Retina (tissue), 1 donor: Measurements from ENCODE around the gene THAP8.

Source experiments
- DNase-seq: peaks from one replicate; pipeline ENCODE4 v3.0.0-alpha.2; 2016

The THAP8 gene

GRCh38 chr19:36028313-36029041, 25.6 kb downstream of the THAP8 start:
- DNase-seq = no peak

DNA sequence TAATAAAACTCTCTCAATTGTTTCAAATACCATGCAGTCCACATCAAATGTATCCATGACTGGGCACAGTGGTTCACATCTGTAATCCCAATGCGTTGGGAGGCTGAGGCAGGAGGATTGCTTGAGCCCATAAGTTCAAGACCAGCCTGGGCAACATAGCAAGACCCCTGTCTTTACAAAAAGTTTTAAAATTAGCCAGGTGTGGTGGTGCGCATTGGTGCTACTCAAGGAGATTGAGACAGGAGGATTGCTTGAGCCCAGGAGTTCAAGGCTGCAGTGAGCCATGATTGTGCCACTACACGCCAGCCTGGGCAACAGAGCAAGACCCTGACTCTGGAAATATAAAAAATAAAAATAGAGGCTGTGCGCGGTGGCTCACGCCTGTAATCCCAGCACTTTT, 26.4 kb downstream of the THAP8 start:
- DNase-seq = no peak

GRCh38 chr19:36026091-36026876, 27.8 kb downstream of the THAP8 start:
- no peak for DNase-seq

DNA sequence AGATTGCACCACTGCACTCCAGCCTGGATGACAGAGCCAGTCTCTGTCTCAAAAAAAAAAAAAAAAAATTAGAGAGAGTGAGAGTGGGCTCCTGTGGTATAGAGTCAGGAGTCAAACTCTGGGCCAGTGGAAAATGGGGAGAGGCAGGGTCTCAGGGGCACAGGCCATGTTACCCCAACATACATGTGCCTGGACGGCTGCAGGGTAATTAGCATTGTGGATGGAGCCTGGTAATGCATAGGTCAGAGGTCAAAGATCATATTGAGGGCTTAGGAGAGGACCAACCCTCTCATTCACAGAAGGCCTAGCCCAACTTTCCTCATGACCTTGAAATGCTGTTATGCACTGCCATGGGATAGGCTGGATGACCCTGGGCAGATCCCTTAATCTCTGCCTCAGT, 28.5 kb downstream of the THAP8 start:
- no peak for DNase-seq

DNA sequence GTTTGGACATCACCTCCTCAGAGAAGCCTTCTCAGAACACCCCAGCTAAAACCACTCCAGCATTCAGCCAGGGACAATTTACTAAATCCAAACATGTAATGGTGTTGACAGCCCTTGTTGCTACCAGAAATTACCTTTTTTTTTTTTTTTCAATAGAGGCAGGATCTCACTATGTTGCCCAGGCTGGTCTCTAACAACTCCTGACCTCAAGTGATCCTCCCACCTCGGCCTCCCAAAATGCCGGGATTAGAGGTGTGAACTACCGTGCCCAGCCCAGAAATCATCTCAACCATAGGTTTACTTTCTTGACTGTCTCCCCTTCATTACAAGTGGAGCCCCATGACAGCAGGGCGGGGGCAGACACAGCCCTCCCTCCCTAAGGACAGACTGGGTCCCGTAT, 30.7 kb downstream of the THAP8 start:
- DNase-seq = no peak

DNA sequence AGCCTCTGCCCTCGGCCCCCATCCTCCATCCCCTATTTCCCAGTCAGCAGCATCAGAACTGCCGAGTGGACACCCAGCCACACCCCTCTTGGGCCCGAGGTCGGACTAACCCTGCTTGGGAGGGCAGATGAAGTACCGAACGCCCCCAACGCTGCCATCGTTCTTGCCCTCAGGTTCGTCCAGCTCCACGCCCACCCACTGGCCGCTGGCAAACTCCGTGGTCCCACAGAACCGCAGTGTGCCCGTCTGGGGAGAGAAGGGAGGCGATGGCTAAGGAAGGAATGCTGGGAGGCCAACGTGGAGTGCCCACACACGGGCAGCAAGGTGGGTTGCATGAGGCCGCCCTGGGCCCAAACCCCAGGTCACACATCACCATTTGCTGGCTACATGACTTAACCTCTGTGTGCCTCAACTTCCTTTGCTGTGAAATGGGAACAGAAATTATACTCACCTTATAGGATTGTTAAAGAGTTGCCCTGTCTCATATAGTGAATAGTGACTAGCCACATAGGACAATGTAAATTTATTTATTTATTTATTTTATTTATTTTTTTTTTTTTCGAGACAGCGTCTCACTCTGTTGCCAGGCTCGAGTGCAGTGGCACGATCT, 34.9 kb downstream of the THAP8 start:
- DNase-seq = no peak

- DNase-seq = peak; percentile 94
These were observed 39.8 kb downstream of the THAP8 start, which contains the start of gene ALKBH6 for GRCh38 chr19:36014012-36014924. TSS of gene ALKBH6 (minus strand) at chr19:36014213. CDS start at chr19:36013397, 816 bp downstream.

- no peak for DNase-seq
These were observed 40.6 kb downstream of the THAP8 start for GRCh38 chr19:36013280-36014011.

- DNase-seq = no peak
These were observed 43.7 kb downstream of the THAP8 start for GRCh38 chr19:36010402-36010801.

GRCh38 chr19:36009633-36010379, 44.3 kb downstream of the THAP8 start:
- DNase-seq = no peak

- DNase-seq = peak; percentile 55
These were observed 44.9 kb downstream of the THAP8 start for GRCh38 chr19:36009220-36009619.

DNA sequence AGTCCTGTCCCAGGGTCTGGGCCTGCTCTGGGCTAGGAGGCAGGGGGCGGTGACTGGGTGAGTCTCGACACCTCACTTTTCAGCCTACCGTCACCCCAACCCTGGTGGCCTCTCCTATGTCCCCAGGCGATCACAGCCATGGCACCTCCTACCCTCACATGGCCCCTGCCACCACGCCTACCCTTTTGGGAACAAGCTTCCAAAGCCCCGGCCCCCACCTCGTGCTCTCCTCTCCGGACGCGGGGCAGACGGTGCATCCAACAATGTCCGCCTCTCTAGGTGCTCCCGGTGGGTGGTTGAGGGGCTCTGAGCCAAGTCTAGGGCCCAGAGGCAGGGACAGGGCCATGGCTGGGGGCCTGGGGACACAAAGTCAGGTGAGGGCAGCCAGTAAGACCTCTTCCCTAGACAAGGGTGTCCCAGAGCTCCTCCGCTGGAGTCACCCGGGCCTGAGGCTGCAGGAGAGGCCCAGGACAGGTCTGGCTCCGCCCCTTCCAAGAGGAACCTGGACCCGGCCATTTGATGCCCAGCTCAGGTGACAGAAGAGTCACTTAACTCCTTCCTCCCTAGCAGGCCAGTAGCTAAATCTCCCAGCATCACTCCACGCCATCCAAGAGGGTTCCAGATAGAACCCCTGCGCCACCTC, 45.6 kb downstream of the THAP8 start, which contains the start of gene SYNE4:
Gene SYNE4, minus strand, starts transcription at position 478 of the 643 bp plus-strand sequence. Its CDS starts 132 bp downstream, at position 346.
- no peak for DNase-seq

- no peak for DNase-seq
These were observed 47.1 kb downstream of the THAP8 start for GRCh38 chr19:36006955-36007354.

- DNase-seq = no peak
These were observed 50.8 kb downstream of the THAP8 start for GRCh38 chr19:36003284-36003683.

DNA sequence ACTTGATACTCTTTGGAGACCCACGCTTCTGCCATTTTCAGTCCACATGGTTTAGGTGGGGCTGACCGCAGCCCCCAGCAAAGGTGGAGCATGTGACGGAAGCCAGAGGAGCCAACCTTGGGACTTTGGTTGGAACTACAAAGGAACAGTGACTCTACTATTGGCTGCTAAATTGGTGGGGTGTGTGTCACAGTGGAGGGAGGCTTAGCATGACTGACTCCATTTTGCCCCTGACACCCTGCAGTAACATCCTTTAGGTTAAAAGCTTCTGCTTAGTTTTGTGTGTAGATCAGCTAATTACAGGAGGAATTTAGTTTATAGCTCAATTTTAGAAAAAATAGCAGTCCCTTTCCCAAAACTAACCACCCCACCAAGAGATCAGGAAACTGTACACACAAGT, 52.5 kb downstream of the THAP8 start:
- DNase-seq = no peak

DNA sequence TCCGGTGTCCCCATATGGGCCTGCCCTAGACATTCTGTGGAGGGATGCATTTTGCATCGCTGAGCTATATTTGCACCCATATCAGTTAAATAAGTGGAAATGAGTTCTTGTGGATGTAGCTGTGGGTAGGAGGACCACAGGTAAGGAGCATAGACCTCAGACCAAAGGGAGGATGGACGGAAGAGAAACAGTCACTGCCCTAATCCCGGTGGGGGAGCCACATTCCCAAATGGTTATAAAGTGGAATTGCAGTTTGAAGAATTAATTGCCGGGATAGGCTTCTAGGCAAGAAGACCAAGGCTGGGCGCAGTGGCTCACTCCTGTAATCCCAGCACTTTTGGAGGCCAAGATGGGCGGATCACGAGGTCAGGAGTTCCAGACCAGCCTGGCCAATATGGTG, 57.3 kb downstream of the THAP8 start:
- DNase-seq = no peak

- DNase-seq = peak; percentile 95
These were observed 58.8 kb downstream of the THAP8 start, which contains the start of gene SDHAF1 for GRCh38 chr19:35995048-35995993. TSS of gene SDHAF1 (plus strand) at chr19:35995188. CDS start at chr19:35995275, 87 bp downstream.

DNA sequence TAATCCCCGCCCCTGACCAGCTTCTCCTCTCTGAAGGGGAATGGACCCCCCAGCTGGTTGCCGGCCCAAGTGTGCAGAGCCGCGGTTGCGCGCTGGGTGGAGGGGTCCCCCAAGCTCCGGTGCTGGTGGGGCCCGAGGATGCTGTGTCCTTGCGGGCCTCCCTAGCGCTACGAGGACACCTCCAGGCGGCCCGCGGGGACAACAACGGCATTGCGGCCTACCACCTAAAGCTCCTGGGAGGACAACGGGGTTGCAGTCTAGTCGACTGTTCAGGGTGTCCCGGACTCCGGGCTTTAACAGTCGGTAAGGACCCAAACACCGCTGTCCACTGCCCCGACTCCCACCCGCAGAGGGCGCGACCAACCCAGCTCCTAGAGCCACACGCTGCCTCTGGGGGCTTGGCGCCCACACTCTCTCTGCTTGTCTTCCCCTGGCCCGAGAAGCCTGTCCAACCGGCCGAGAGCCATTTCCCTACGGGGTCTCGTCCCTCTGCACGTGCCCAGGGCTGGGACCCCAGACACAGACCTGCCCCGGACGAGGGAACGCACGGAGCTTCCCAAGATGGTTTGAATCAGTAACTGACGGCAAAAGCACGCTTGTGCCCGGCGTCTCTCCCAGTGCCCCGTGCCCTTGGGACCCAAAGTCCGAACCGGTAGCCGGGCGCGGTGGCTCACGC, 60.0 kb downstream of the THAP8 start:
- peak; percentile 59 for DNase-seq
